Measurements from ENCODE around the gene AUTS2. TPM values are rescaled to one million over a fixed set of nuclear protein-coding genes. Genes with fewer than 3 reads are reported as not detected.

Gene AUTS2
- total and polyA plus RNA-seq, 2 donors (not counting 1 experiment from before 2014, with no cell fraction given): 0.60 to 9.1 TPM

- no peak for DNase-seq (ENCODE audit: low read depth in 2 of 2)
- Histone ChIP-seq H4K20me1 (ENCODE audit: control insufficient read depth, extremely low read depth, insufficient read depth, low read length) (no peaks in the 10 kb centered on the region), H2AFZ (ENCODE audit: low read length) (no peak overlapping the region), H3K9ac (ENCODE audit: insufficient read depth, low read length) (no peak overlapping the region), H3K27ac (ENCODE audit: insufficient read depth, low read length) (no peak overlapping the region), H3K79me2 (ENCODE audit: control insufficient read depth, insufficient read depth, low read length) (no peaks in the 10 kb centered on the region), H3K9me3 (ENCODE audit: control insufficient read depth, insufficient read depth, low read depth, low read length) (no peaks in the 10 kb centered on the region), H3K36me3 (ENCODE audit: control insufficient read depth, insufficient read depth, low read length) (no peaks in the 10 kb centered on the region), H3K4me1 (ENCODE audit: control insufficient read depth, extremely low read depth, insufficient read depth, low read length) (no peaks in the 10 kb centered on the region), H3K27me3 (ENCODE audit: control insufficient read depth, insufficient read depth, low read length) (no peaks in the 10 kb centered on the region), H3K4me3 (replicated peaks in 1 of 4; ENCODE audit: control extremely low read depth in 1 of 4, insufficient read depth in 1 of 4, low read depth in 3 of 4, low read length in 4 of 4) (no peak overlapping the region), H3K4me2 (ENCODE audit: extremely low read depth, insufficient read depth, low read length) (no peak overlapping the region)
- no peak for TF ChIP-seq CTCF (conservative IDR thresholded peaks at IDR 0.05 in 1 of 2, IDR thresholded peaks at IDR 0.05 in 1 of 2; ENCODE audit: low read depth in 1 of 2, low read length in 2 of 2)
- TF ChIP-seq EZH2 (IDR thresholded peaks at IDR 0.05; ENCODE audit: low read length, missing control alignments): no peak
Measured at GRCh38 chr7:69605546-69605945, 7.3 kb downstream of the AUTS2 start.

- no peak for DNase-seq (ENCODE audit: low read depth in 2 of 2)
- H3K4me1 ChIP-seq (ENCODE audit: control insufficient read depth, extremely low read depth, insufficient read depth, low read length): no peaks in the 10 kb centered on the region
- H2AFZ ChIP-seq (ENCODE audit: low read length): no peak overlapping the region
- no peaks in the 10 kb centered on the region for H3K79me2 ChIP-seq (ENCODE audit: control insufficient read depth, insufficient read depth, low read length)
- no peaks in the 10 kb centered on the region for H3K36me3 ChIP-seq (ENCODE audit: control insufficient read depth, insufficient read depth, low read length)
- no peak overlapping the region for H3K4me2 ChIP-seq (ENCODE audit: extremely low read depth, insufficient read depth, low read length)
- no peaks in the 10 kb centered on the region for H4K20me1 ChIP-seq (ENCODE audit: control insufficient read depth, extremely low read depth, insufficient read depth, low read length)
- no peaks in the 10 kb centered on the region for H3K9me3 ChIP-seq (ENCODE audit: control insufficient read depth, insufficient read depth, low read depth, low read length)
- no peaks in the 10 kb centered on the region for H3K27me3 ChIP-seq (ENCODE audit: control insufficient read depth, insufficient read depth, low read length)
- H3K4me3 ChIP-seq (replicated peaks in 1 of 4; ENCODE audit: control extremely low read depth in 1 of 4, insufficient read depth in 1 of 4, low read depth in 3 of 4, low read length in 4 of 4): no peak overlapping the region
- TF ChIP-seq CTCF (conservative IDR thresholded peaks at IDR 0.05 in 1 of 2, IDR thresholded peaks at IDR 0.05 in 1 of 2; ENCODE audit: low read depth in 1 of 2, low read length in 2 of 2): no peak
- no peak overlapping the region for H3K9ac ChIP-seq (ENCODE audit: insufficient read depth, low read length)
- no peak overlapping the region for H3K27ac ChIP-seq (ENCODE audit: insufficient read depth, low read length)
Measured at GRCh38 chr7:69608049-69608448, 9.8 kb downstream of the AUTS2 start.

GRCh38 chr7:69608878-69609277 is 10.6 kb downstream of the AUTS2 start:
- Histone ChIP-seq H3K36me3 (ENCODE audit: control insufficient read depth, insufficient read depth, low read length) (no peaks in the 10 kb centered on the region), H3K4me2 (ENCODE audit: extremely low read depth, insufficient read depth, low read length) (no peak overlapping the region), H4K20me1 (ENCODE audit: control insufficient read depth, extremely low read depth, insufficient read depth, low read length) (no peaks in the 10 kb centered on the region), H3K4me1 (ENCODE audit: control insufficient read depth, extremely low read depth, insufficient read depth, low read length) (no peaks in the 10 kb centered on the region), H3K9ac (ENCODE audit: insufficient read depth, low read length) (no peak overlapping the region), H3K27ac (ENCODE audit: insufficient read depth, low read length) (no peak overlapping the region), H3K27me3 (ENCODE audit: control insufficient read depth, insufficient read depth, low read length) (no peaks in the 10 kb centered on the region), H3K9me3 (ENCODE audit: control insufficient read depth, insufficient read depth, low read depth, low read length) (no peaks in the 10 kb centered on the region), H2AFZ (ENCODE audit: low read length) (no peak overlapping the region), H3K79me2 (ENCODE audit: control insufficient read depth, insufficient read depth, low read length) (no peaks in the 10 kb centered on the region), H3K4me3 (replicated peaks in 1 of 4; ENCODE audit: control extremely low read depth in 1 of 4, insufficient read depth in 1 of 4, low read depth in 3 of 4, low read length in 4 of 4) (no peak overlapping the region)
- no peak for TF ChIP-seq CTCF (conservative IDR thresholded peaks at IDR 0.05 in 1 of 2, IDR thresholded peaks at IDR 0.05 in 1 of 2; ENCODE audit: low read depth in 1 of 2, low read length in 2 of 2)
- TF ChIP-seq EZH2 (IDR thresholded peaks at IDR 0.05; ENCODE audit: low read length, missing control alignments): no peak
- no peak for DNase-seq (ENCODE audit: low read depth in 2 of 2)
